ENCODE data around the gene ERG.

Gene ERG

GRCh38 chr21:38352536-38353219 lies 145.6 kb downstream of the ERG start:
- no peak overlapping the region for H3K4me3 ChIP-seq (ENCODE audit: low read depth, low read length)
- no peak overlapping the region for H3K9ac ChIP-seq (ENCODE audit: low read depth, low read length)
- peaks cover 10% of the 10 kb centered on the region for H3K4me1 ChIP-seq (ENCODE audit: control insufficient read depth, insufficient read depth, low read length)
- no peaks in the 10 kb centered on the region for H3K36me3 ChIP-seq (ENCODE audit: control insufficient read depth, insufficient read depth, low read length)
- H3K27me3 ChIP-seq (ENCODE audit: control insufficient read depth, insufficient read depth, low read length), result peaks cover 13% of the 10 kb centered on the region
- H3K9me3 ChIP-seq (ENCODE audit: control insufficient read depth, insufficient read depth, low read length), result no peaks in the 10 kb centered on the region

DNA sequence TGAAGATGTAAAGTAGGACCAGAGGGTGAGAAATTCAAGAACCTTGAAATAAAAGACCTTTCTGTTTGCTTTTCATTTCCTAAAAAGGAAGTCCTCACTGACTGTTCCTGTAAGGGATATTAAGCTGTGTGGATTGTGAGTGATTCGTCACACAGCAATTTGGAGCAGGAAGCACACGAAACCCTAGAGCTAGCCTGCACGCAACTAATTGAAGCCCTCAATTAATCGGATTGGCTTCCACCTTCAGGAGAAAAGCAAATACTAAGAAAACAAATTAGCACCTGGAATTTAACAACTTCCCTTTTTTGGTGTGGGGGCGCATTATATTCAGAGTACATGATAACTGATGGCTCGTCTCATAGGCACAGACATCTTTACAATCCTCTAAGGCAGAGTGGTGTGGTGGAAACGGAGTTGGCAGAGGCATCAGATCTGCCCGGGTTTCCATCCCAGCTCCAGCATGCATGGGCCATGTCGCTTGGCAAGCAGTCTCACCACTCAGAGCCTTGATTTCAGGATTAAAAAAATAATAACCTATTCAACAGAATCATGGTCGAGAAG lies 146.2 kb downstream of the ERG start:
- Histone ChIP-seq H3K9me3 (ENCODE audit: control insufficient read depth, insufficient read depth, low read length) (no peaks in the 10 kb centered on the region), H3K9ac (ENCODE audit: low read depth, low read length) (no peak overlapping the region), H3K27me3 (ENCODE audit: control insufficient read depth, insufficient read depth, low read length) (peaks cover 13% of the 10 kb centered on the region), H3K4me1 (ENCODE audit: control insufficient read depth, insufficient read depth, low read length) (peaks cover 10% of the 10 kb centered on the region), H3K36me3 (ENCODE audit: control insufficient read depth, insufficient read depth, low read length) (no peaks in the 10 kb centered on the region), H3K4me3 (ENCODE audit: low read depth, low read length) (no peak overlapping the region)

DNA sequence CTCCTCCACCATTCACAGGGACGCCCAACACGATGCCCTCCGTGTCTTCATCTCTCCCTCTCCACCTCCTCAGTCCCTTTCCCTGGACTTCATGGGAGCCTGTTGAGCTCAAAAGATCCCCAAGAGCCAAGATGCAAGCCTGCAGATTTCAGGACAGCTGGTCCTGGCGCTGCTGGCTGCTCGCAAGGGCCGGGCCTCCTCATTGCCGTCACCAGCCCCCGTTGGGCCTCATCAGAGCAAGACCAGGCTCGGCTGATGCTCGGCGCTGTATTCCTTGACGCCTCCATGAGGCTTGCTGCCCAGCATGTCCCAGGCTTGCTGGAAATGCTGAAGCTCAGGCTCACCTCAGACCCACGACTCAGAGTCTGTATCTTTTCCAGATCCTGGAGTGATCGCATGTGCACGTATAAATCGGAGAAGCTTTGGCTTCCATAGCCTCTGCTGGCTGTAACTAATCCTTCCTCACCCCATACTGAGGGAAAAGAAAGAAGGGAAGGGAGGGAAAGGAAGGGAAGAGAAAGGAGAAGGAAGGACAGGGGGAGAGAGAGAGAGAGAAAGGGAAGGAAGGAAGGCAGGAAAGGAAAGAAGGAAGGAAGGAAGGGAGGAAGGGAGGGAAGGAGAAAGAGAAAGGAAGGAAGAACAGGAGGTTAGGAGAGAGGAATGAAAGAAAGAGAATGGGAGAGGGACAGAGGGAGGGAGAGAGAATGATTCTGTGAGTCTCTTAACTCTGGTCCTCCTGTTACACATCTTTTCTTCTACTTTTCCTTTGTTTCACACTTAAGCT lies 146.9 kb downstream of the ERG start:
- H3K36me3 ChIP-seq (ENCODE audit: control insufficient read depth, insufficient read depth, low read length), result no peaks in the 10 kb centered on the region
- H3K4me1 ChIP-seq (ENCODE audit: control insufficient read depth, insufficient read depth, low read length), result peaks cover 9% of the 10 kb centered on the region
- H3K27me3 ChIP-seq (ENCODE audit: control insufficient read depth, insufficient read depth, low read length), result peaks cover 13% of the 10 kb centered on the region
- H3K9me3 ChIP-seq (ENCODE audit: control insufficient read depth, insufficient read depth, low read length), result no peaks in the 10 kb centered on the region
- no peak overlapping the region for H3K4me3 ChIP-seq (ENCODE audit: low read depth, low read length)
- no peak overlapping the region for H3K9ac ChIP-seq (ENCODE audit: low read depth, low read length)

DNA sequence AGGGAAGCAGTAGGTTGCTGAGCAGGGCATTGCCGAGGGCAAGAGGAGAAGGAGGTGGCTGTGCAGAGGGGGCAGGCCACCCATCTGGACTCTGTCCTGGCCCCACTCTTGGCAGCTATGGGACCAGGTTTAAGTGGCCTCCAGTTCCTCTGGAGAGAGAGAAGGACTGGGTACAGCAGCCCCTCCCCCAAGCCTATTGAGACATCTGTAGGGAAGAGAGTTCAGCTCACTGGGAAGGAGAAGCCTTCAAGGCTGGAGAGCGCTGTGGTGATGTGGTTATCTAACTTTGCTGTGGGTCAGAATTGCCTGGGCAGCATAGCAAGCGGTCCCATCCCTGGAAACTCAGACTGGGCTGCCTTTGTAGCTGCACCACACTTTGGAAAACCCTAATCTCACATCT lies 147.6 kb downstream of the ERG start:
- H3K4me1 ChIP-seq (ENCODE audit: control insufficient read depth, insufficient read depth, low read length), result peaks cover 8% of the 10 kb centered on the region
- no peak overlapping the region for H3K4me3 ChIP-seq (ENCODE audit: low read depth, low read length)
- H3K27me3 ChIP-seq (ENCODE audit: control insufficient read depth, insufficient read depth, low read length), result peaks cover 13% of the 10 kb centered on the region
- no peaks in the 10 kb centered on the region for H3K9me3 ChIP-seq (ENCODE audit: control insufficient read depth, insufficient read depth, low read length)
- H3K9ac ChIP-seq (ENCODE audit: low read depth, low read length), result no peak overlapping the region
- no peaks in the 10 kb centered on the region for H3K36me3 ChIP-seq (ENCODE audit: control insufficient read depth, insufficient read depth, low read length)

- no peak overlapping the region for H3K4me3 ChIP-seq (ENCODE audit: low read depth, low read length)
- peaks cover 8% of the 10 kb centered on the region for H3K4me1 ChIP-seq (ENCODE audit: control insufficient read depth, insufficient read depth, low read length)
- no peak overlapping the region for H3K9ac ChIP-seq (ENCODE audit: low read depth, low read length)
- H3K36me3 ChIP-seq (ENCODE audit: control insufficient read depth, insufficient read depth, low read length), result no peaks in the 10 kb centered on the region
- H3K27me3 ChIP-seq (ENCODE audit: control insufficient read depth, insufficient read depth, low read length), result peaks cover 7% of the 10 kb centered on the region
- no peaks in the 10 kb centered on the region for H3K9me3 ChIP-seq (ENCODE audit: control insufficient read depth, insufficient read depth, low read length)
Observed at GRCh38 chr21:38349977-38350376, 148.3 kb downstream of the ERG start.

DNA sequence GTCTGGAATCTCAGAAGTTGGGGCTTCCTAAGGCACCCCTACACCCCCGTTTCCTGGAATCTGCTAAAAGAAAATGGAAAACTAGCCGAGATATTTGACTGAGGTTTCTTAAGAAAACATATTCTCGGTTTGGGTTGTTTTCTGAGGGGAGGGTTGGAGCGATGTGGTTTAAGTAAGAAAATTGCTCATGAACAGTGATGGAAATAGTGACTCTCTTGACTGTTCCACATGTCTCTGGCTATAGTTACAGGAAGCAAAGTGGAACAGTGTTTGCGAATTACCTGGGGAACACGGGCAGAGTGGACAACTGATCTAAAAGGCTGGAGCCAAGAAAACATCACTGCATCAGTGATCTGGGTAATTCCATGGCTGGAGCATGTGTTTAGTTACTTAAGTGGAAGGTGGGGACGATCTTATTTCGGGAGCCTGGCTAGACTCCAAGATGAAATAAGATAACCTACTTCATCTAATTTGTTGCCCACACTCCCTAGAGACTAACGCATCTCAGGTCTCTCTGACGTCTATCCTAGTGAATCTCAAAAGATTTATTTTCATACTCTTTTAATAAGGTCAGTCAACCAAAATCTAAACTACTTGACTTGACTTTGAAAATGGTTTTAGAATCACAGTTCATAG lies 149.0 kb downstream of the ERG start:
- no peak overlapping the region for H3K4me3 ChIP-seq (ENCODE audit: low read depth, low read length)

GRCh38 chr21:38346286-38346685 lies 152.0 kb downstream of the ERG start:
- Histone ChIP-seq H3K27me3 (ENCODE audit: control insufficient read depth, insufficient read depth, low read length) (peaks cover under 1% of the 10 kb centered on the region), H3K4me1 (ENCODE audit: control insufficient read depth, insufficient read depth, low read length) (no peaks in the 10 kb centered on the region), H3K9ac (ENCODE audit: low read depth, low read length) (no peak overlapping the region), H3K9me3 (ENCODE audit: control insufficient read depth, insufficient read depth, low read length) (no peaks in the 10 kb centered on the region), H3K36me3 (ENCODE audit: control insufficient read depth, insufficient read depth, low read length) (no peaks in the 10 kb centered on the region), H3K4me3 (ENCODE audit: low read depth, low read length) (no peak overlapping the region)

More for the DNA sequence above, 149.0 kb downstream of the ERG start:
- peaks cover 7% of the 10 kb centered on the region for H3K27me3 ChIP-seq (ENCODE audit: control insufficient read depth, insufficient read depth, low read length)
- H3K9me3 ChIP-seq (ENCODE audit: control insufficient read depth, insufficient read depth, low read length), result no peaks in the 10 kb centered on the region
- no peaks in the 10 kb centered on the region for H3K36me3 ChIP-seq (ENCODE audit: control insufficient read depth, insufficient read depth, low read length)
- peaks cover 8% of the 10 kb centered on the region for H3K4me1 ChIP-seq (ENCODE audit: control insufficient read depth, insufficient read depth, low read length)
- H3K9ac ChIP-seq (ENCODE audit: low read depth, low read length), result no peak overlapping the region

GRCh38 chr21:38343691-38344090 lies 154.6 kb downstream of the ERG start:
- Histone ChIP-seq H3K9me3 (ENCODE audit: control insufficient read depth, insufficient read depth, low read length) (no peaks in the 10 kb centered on the region), H3K27me3 (ENCODE audit: control insufficient read depth, insufficient read depth, low read length) (no peaks in the 10 kb centered on the region), H3K4me1 (ENCODE audit: control insufficient read depth, insufficient read depth, low read length) (no peaks in the 10 kb centered on the region), H3K36me3 (ENCODE audit: control insufficient read depth, insufficient read depth, low read length) (no peaks in the 10 kb centered on the region), H3K9ac (ENCODE audit: low read depth, low read length) (no peak overlapping the region), H3K4me3 (ENCODE audit: low read depth, low read length) (no peak overlapping the region)

DNA sequence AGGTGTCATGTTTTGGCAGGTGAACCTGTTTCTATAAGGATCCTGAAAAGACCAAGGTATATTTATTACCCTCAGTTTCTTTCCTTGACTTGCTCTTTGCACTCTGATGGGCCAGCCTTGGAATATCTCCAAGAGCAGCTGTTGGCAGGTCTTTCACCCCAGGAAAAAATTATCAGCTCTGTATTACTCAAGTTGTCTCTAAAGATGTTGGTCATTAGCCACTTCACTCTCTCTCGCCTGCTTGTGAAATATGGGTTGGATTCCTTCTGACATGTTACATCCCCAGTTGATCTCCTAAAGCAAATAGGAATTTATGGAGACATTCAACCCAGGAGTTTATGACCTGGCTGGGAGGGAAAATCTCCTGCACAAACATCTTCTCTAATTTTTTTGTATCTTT lies 155.5 kb downstream of the ERG start:
- no peaks in the 10 kb centered on the region for H3K9me3 ChIP-seq (ENCODE audit: control insufficient read depth, insufficient read depth, low read length)

GRCh38 chr21:38341546-38342012 lies 156.7 kb downstream of the ERG start:
- Histone ChIP-seq H3K4me1 (ENCODE audit: control insufficient read depth, insufficient read depth, low read length) (no peaks in the 10 kb centered on the region), H3K9me3 (ENCODE audit: control insufficient read depth, insufficient read depth, low read length) (no peaks in the 10 kb centered on the region), H3K4me3 (ENCODE audit: low read depth, low read length) (no peak overlapping the region), H3K36me3 (ENCODE audit: control insufficient read depth, insufficient read depth, low read length) (no peaks in the 10 kb centered on the region), H3K27me3 (ENCODE audit: control insufficient read depth, insufficient read depth, low read length) (no peaks in the 10 kb centered on the region), H3K9ac (ENCODE audit: low read depth, low read length) (no peak overlapping the region)

More for the DNA sequence above, 155.5 kb downstream of the ERG start:
- Histone ChIP-seq H3K4me3 (ENCODE audit: low read depth, low read length) (no peak overlapping the region), H3K4me1 (ENCODE audit: control insufficient read depth, insufficient read depth, low read length) (no peaks in the 10 kb centered on the region), H3K36me3 (ENCODE audit: control insufficient read depth, insufficient read depth, low read length) (no peaks in the 10 kb centered on the region), H3K9ac (ENCODE audit: low read depth, low read length) (no peak overlapping the region), H3K27me3 (ENCODE audit: control insufficient read depth, insufficient read depth, low read length) (no peaks in the 10 kb centered on the region)

- Histone ChIP-seq H3K36me3 (ENCODE audit: control insufficient read depth, insufficient read depth, low read length) (no peaks in the 10 kb centered on the region), H3K4me3 (ENCODE audit: low read depth, low read length) (no peak overlapping the region), H3K9me3 (ENCODE audit: control insufficient read depth, insufficient read depth, low read length) (no peaks in the 10 kb centered on the region), H3K9ac (ENCODE audit: low read depth, low read length) (no peak overlapping the region), H3K27me3 (ENCODE audit: control insufficient read depth, insufficient read depth, low read length) (no peaks in the 10 kb centered on the region), H3K4me1 (ENCODE audit: control insufficient read depth, insufficient read depth, low read length) (no peaks in the 10 kb centered on the region)
Observed at GRCh38 chr21:38340131-38340530, 158.1 kb downstream of the ERG start.
